Esophagus (tissue), 2 donors: ENCODE measurements around the gene IL6ST. TPM values are rescaled to one million over a fixed set of nuclear protein-coding genes. Genes with fewer than 3 reads are reported as not detected.
"Not testable (repeated sequence)": the region's sequence is repeated elsewhere in the genome, so short reads cannot be mapped to it uniquely, and the experiment has no call there.

ENCODE experiments used
- H3K27ac ChIP-seq, 2 donors: one replicate each; pipeline ENCODE4 v1.5.1; 2013; ENCODE audit warnings: low read depth in 2 of 2, mild to moderate bottlenecking in 2 of 2, inconsistent platforms in 1 of 2, low read length in 1 of 2, moderate library complexity in 1 of 2
- H3K27me3 ChIP-seq, 2 donors: one replicate each; pipeline ENCODE4 v1.6.1; 2013; ENCODE audit warnings: low read length in 2 of 2, control low read depth in 1 of 2, mild to moderate bottlenecking in 1 of 2; ENCODE audit not compliant: insufficient read depth in 2 of 2, control insufficient read depth in 1 of 2
- H3K36me3 ChIP-seq, 2 donors: one replicate each; pipeline ENCODE4 v1.6.1; 2013; ENCODE audit warnings: low read length in 1 of 2; ENCODE audit not compliant: control insufficient read depth in 2 of 2, insufficient read depth in 2 of 2
- H3K4me1 ChIP-seq, 2 donors: one replicate each; pipeline ENCODE4 v1.6.1; 2013; ENCODE audit warnings: low read length in 1 of 2; ENCODE audit not compliant: control insufficient read depth in 2 of 2, insufficient read depth in 2 of 2
- H3K4me3 ChIP-seq, 2 donors: one replicate each; pipeline ENCODE4 v1.5.1; 2013; ENCODE audit warnings: low read length in 2 of 2, mild to moderate bottlenecking in 2 of 2, low read depth in 1 of 2, moderate library complexity in 1 of 2
- H3K9me3 ChIP-seq, 2 donors: one replicate each; pipeline ENCODE4 v1.6.1; 2013; ENCODE audit warnings: mild to moderate bottlenecking in 2 of 2, low read depth in 1 of 2, low read length in 1 of 2, moderate library complexity in 1 of 2; ENCODE audit not compliant: control insufficient read depth in 2 of 2, insufficient read depth in 1 of 2
- WGBS, 2 donors: extraction: QIAGEN DNeasy Blood & Tissue Kit; methylation state at CpG; one replicate each; pipeline ENCODE4 v1.1.7; 2013; 5-methylcytosine and 5-hydroxymethylcytosine counted together
- polyA plus RNA-seq, 2 donors: library from polyadenylated mRNA; stranded (reverse); fragments of 200-250 nt; gene quantifications; one replicate each; pipeline ENCODE4 v1.2.3, GENCODE V29; 2013
- donor health status: healthy with polysubstance abuse.
- donor health status: Bipolar disorder and iron deficiency.

IL6ST gene
- polyA plus RNA-seq = 10 to 100 TPM; 12.9 to 13.3 TPM

DNA sequence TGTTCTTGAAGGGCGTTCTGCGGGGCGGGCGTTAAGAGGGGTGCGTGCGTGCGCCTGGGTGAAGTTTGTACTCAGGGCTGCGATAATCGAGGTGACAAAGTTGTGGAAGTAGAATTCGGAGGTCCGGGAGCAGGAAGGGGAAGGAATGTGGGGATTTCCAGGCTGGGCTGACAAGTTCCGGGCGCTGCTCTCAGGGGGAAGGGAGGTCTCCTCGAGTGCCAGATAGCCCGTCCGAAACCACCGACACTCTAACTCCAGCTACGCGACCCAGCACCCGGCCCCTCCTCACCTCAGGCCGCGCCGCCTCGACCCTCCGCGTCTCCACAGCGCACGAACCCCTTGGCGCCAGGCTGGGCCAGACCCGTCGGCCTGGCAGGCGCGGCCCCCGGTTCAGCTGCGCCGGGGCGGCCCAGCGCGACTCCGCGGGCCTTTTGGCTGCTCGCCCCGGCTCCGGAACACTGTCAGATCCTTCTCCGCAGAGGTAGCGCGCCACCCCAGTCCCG lies at the start of gene IL6ST:
IL6ST (minus strand) TSS at position 469 of the 503 bp plus-strand sequence. CDS start 18,685 bp downstream, outside the sequence.
- Histone ChIP-seq H3K9me3 (no peaks in the 10 kb centered on the region), H3K27ac (peak within 1 kb of the TSS; percentile 97 to 98), H3K4me3 (peak within 1 kb of the TSS; percentile 71 to 95), H3K4me1 (no peaks in the 10 kb centered on the region), H3K27me3 (no peaks in the 10 kb centered on the region), H3K36me3 (no peaks in the 10 kb centered on the region)
- 0 to 1% methylated on average over 34 to 48 of the region's 48 CpGs for WGBS, 2 donors

GRCh38 chr5:56039985-56040384 lies 45.2 kb upstream of the IL6ST start:
- Histone ChIP-seq H3K36me3 (no peaks in the 10 kb centered on the region), H3K27ac (no peak overlapping the region), H3K9me3 (no peaks in the 10 kb centered on the region), H3K4me1 (no peaks in the 10 kb centered on the region), H3K4me3 (no peak overlapping the region), H3K27me3 (no peaks in the 10 kb centered on the region)
- WGBS, 2 donors = 69 to 70% methylated on average over 2 of the region's 2 CpGs

GRCh38 chr5:56038206-56038605 lies 43.4 kb upstream of the IL6ST start:
- H3K4me3 ChIP-seq, H3K27ac ChIP-seq, H3K27me3 ChIP-seq, H3K36me3 ChIP-seq, H3K4me1 ChIP-seq, H3K9me3 ChIP-seq: not testable (repeated sequence)
- 83 to 88% methylated on average over 4 to 5 of the region's 6 CpGs for WGBS, 2 donors

- Histone ChIP-seq H3K4me3 (no peak overlapping the region), H3K36me3 (no peaks in the 10 kb centered on the region), H3K4me1 (no peaks in the 10 kb centered on the region), H3K9me3 (no peaks in the 10 kb centered on the region), H3K27me3 (no peaks in the 10 kb centered on the region), H3K27ac (no peak overlapping the region)
- 53 to 58% methylated on average over 4 of the region's 4 CpGs for WGBS, 2 donors
These were observed 42.8 kb upstream of the IL6ST start for GRCh38 chr5:56037531-56038010.

DNA sequence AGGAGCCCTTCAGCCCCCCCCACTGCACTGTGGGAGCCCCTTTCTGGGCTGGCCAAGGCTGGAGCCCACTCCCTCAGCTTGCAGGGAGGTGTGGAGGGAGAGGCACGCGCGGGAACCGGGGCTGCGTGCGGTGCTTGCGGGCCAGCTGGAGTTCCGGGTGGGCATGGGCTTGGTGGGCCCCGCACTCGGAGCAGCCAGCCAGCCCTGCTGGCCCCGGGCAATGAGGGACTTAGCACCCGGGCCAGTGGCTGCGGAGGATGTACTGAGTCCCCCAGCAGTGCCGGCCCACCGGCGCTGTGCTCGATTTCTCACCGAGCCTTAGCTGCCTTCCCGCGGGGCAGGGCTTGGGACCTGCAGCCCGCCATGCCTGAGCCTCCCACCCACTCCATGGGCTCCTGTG lies 40.6 kb upstream of the IL6ST start:
- H3K27me3 ChIP-seq, H3K9me3 ChIP-seq, H3K4me1 ChIP-seq, H3K27ac ChIP-seq, H3K4me3 ChIP-seq, H3K36me3 ChIP-seq: not testable (repeated sequence)
- 97 to 98% methylated on average over 11 to 19 of the region's 21 CpGs for WGBS, 2 donors

DNA sequence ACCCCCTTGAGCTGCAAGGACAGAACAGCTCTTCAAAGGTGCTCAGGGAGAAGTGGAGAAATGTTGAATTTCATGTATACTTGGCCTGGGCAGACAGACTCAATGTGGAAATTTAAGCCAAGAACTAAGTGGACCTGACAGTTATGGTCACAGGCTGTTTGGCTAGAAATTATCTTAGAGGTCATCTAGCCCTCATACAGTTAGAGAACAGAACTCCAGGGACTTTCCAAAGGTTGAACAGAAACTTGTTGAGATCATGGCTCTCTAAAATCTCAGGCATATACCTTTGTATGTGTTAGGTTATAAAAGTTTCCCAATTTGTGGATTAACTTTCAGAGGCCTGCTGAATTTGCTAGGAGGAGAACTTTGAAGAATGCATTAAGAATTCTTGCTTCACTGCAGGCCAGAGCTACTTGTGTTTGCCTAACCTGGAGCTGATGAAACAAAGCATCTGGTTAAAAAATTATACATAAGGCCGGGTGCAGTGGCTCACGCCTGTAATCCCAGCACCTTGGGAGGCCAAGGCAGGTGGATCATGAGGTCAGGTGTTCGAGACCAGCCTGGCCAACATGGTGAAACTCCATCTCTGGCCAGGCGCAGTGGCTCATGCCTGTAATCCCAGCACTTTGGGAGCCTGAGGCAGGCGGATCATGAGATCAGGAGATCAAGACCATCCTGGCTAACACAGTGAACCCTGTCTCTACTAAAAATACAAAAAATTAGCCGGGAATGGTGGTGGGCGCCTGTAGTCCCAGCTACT lies 35.3 kb upstream of the IL6ST start:
- not testable (repeated sequence) for H3K4me3 ChIP-seq, H3K27me3 ChIP-seq, H3K27ac ChIP-seq, H3K9me3 ChIP-seq, H3K4me1 ChIP-seq, H3K36me3 ChIP-seq
- WGBS, 2 donors = 89 to 93% methylated on average over 7 of the region's 7 CpGs

- Histone ChIP-seq H3K27me3 (no peaks in the 10 kb centered on the region), H3K4me3 (no peak overlapping the region), H3K27ac (no peak overlapping the region), H3K36me3 (no peaks in the 10 kb centered on the region), H3K9me3 (peaks cover 0 to 2% of the 10 kb centered on the region in 2 donors), H3K4me1 (no peaks in the 10 kb centered on the region)
These were observed 34.7 kb upstream of the IL6ST start for GRCh38 chr5:56029457-56029856.

DNA sequence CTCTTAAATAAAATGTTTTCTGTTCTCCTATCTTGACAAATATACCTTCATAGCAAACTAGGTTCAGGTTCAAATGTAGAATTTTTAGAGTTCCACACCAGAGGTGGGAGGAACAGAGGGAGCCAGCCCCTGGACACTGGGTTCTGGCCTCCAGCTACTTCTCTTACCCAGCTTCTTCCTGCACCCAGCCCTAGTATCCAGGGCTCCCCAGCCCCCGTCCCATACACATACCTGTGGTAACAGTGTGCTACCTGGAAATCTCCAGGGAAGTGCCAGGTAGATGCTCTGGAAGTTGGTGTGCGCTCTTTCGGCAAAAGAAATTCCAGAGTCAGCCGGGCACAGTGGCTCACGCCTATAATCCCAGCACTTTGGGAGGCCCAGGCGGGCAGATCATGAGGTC lies 33.9 kb upstream of the IL6ST start:
- no peaks in the 10 kb centered on the region for H3K36me3 ChIP-seq
- no peaks in the 10 kb centered on the region for H3K4me1 ChIP-seq
- 96 to 97% methylated on average over 6 of the region's 6 CpGs for WGBS, 2 donors

GRCh38 chr5:56026863-56027300 lies 32.1 kb upstream of the IL6ST start:
- Histone ChIP-seq H3K36me3 (no peaks in the 10 kb centered on the region), H3K4me3 (no peak overlapping the region), H3K4me1 (no peaks in the 10 kb centered on the region), H3K27ac (no peak overlapping the region), H3K9me3 (peaks cover 0 to 2% of the 10 kb centered on the region in 2 donors), H3K27me3 (no peaks in the 10 kb centered on the region)
- 79 to 83% methylated on average over 3 of the region's 3 CpGs for WGBS, 2 donors

More for the DNA sequence above, 33.9 kb upstream of the IL6ST start:
- Histone ChIP-seq H3K4me3 (no peak overlapping the region), H3K27ac (no peak overlapping the region), H3K27me3 (no peaks in the 10 kb centered on the region), H3K9me3 (peaks cover 0 to 2% of the 10 kb centered on the region in 2 donors)
